Transverse colon (tissue), 4 donors: ENCODE data around the gene GALNT10. TPM values are rescaled to one million over a fixed set of nuclear protein-coding genes. Genes with fewer than 3 reads are reported as not detected.

Experiments used
- DNase-seq: peaks from one replicate; pipeline ENCODE4 v3.0.0-alpha.2; 2019
- H3K27ac ChIP-seq, 4 donors: fragments of 200-600 bp; sonication (generic); 2 replicates each; pipeline ENCODE4 v1.5.1; 2016 to 2018; ENCODE audit warnings: inconsistent platforms in 4 of 4
- H3K27me3 ChIP-seq: fragments of 200-600 bp; sonication (generic); 2 replicates; pipeline ENCODE4 v1.5.1; 2017; ENCODE audit warnings: inconsistent platforms
- H3K36me3 ChIP-seq, 4 donors: fragments of 200-600 bp; sonication (generic); 2 replicates each; pipeline ENCODE4 v1.5.1; 2017 to 2019; ENCODE audit warnings: inconsistent platforms in 4 of 4
- H3K4me1 ChIP-seq, 4 donors: fragments of 200-600 bp; sonication (generic); 2 replicates each; pipeline ENCODE4 v1.5.1; 2017 to 2020; ENCODE audit warnings: inconsistent platforms in 4 of 4
- H3K4me3 ChIP-seq, 4 donors: fragments of 200-600 bp; sonication (generic); 1 replicate in 1 of 4; 2 replicates in 3 of 4; pipeline versions ENCODE4 v1.5.1 to v1.6.1; 2017 to 2019; ENCODE audit warnings: inconsistent platforms in 4 of 4
- H3K9me3 ChIP-seq, 2 donors: fragments of 200-600 bp; sonication (generic); 2 replicates each; pipeline ENCODE4 v1.5.1; 2017 to 2019; ENCODE audit warnings: inconsistent platforms in 2 of 2
- CTCF ChIP-seq, 5 experiments: fragments of 200-600 bp in 3 of 5; fragments of 450-650 bp in 2 of 5; sonication (generic) in 3 of 5; IDR thresholded peaks; 1 replicate in 2 of 5; 2 replicates in 3 of 5; pipeline ENCODE4 v1.5.1; 2016 to 2017; ENCODE audit warnings: antibody characterized with exemption in 5 of 5, inconsistent platforms in 3 of 5, mild to moderate bottlenecking in 2 of 5, moderate library complexity in 1 of 5
- EP300 ChIP-seq: sonication (generic); formaldehyde crosslinking; IDR thresholded peaks from one replicate; pipeline ENCODE4 v1.6.1; 2017; ENCODE audit warnings: antibody characterized with exemption, low read depth
- POLR2A ChIP-seq: fragments of 450-650 bp; IDR thresholded peaks from one replicate; pipeline ENCODE4 v1.6.1; 2016; ENCODE audit warnings: antibody characterized with exemption, mild to moderate bottlenecking, moderate library complexity
- POLR2AphosphoS5 ChIP-seq, 3 donors: sonication (generic); formaldehyde crosslinking; IDR thresholded peaks; one replicate each; pipeline ENCODE4 v1.6.1; 2016; ENCODE audit warnings: antibody characterized with exemption in 3 of 3
- WGBS, 2 donors: methylation state at CpG; one replicate each; pipeline ENCODE4 v1.1.5; 2018; ENCODE audit warnings: low coverage in 1 of 2; 5-methylcytosine and 5-hydroxymethylcytosine counted together
- in situ Hi-C, 4 donors: fragments of 200-750 bp; cut with MboI; loops; one replicate each; pipeline versions ENCODE4 v1.15.0 to v1.15.1; 2017; ENCODE audit warnings: low sequenced_read_pairs in 3 of 4, low pct_ligation_motif_present in 1 of 4, low pct_unique_long_range_greater_than_20kb in 1 of 4
- intact Hi-C: fragments of 100-400 bp; cut with DNase I; formaldehyde crosslinking; loops from one replicate; pipeline ENCODE4 v1.15.1; 2023; ENCODE audit warnings: low total_unique reads
- total RNA-seq, 4 donors: library from RNA; depleted of rRNA; stranded (reverse); fragments of >200 nt; gene quantifications; one replicate each; pipeline ENCODE4 v1.1.0, GENCODE V29; 2016

Gene GALNT10
- total RNA-seq, 4 donors from 2014 or later: 18.7 to 142 (median 39.3) TPM

GRCh38 chr5:154324033-154324432 lies 133.5 kb downstream of the GALNT10 start:
- H3K27ac ChIP-seq: no peak overlapping the region
- intact Hi-C loops: no loop called here
- no peaks in the 10 kb centered on the region for H3K9me3 ChIP-seq
- in situ Hi-C loops: no loop called here
- no peaks in the 10 kb centered on the region for H3K36me3 ChIP-seq
- H3K4me1 ChIP-seq: no peaks in the 10 kb centered on the region
- H3K27me3 ChIP-seq: no peaks in the 10 kb centered on the region
- TF ChIP-seq POLR2AphosphoS5 (IDR thresholded peaks at IDR 0.05): no peak
- no peak for TF ChIP-seq EP300
- no peak for TF ChIP-seq CTCF (IDR thresholded peaks at IDR 0.05)
- TF ChIP-seq POLR2A: no peak
- H3K4me3 ChIP-seq: no peak overlapping the region
- WGBS, 2 donors: 100% methylated on average over 2 of the region's 2 CpGs; no CpG with 5 or more reads in 1 of the 2 donors
- DNase-seq: no peak

- Histone ChIP-seq H3K4me1 (no peaks in the 10 kb centered on the region), H3K4me3 (no peak overlapping the region), H3K36me3 (peaks cover 0 to 7% (median 0%) of the 10 kb centered on the region in 4 donors), H3K27me3 (no peaks in the 10 kb centered on the region), H3K9me3 (no peaks in the 10 kb centered on the region), H3K27ac (no peak overlapping the region)
- no peak for DNase-seq
- in situ Hi-C loops (no loop called here), intact Hi-C loops (no loop called here)
- WGBS, 2 donors: 83% methylated on average over 1 of the region's 1 CpG; no CpG with 5 or more reads in 1 of the 2 donors
- TF ChIP-seq POLR2A (no peak), CTCF (IDR thresholded peaks at IDR 0.05) (no peak), POLR2AphosphoS5 (IDR thresholded peaks at IDR 0.05) (no peak), EP300 (no peak)
Measured at GRCh38 chr5:154325566-154325965, 135.0 kb downstream of the GALNT10 start.

GRCh38 chr5:154329062-154329461 lies 138.5 kb downstream of the GALNT10 start:
- no peak overlapping the region for H3K27ac ChIP-seq
- intact Hi-C loops: no loop called here
- H3K36me3 ChIP-seq: peaks cover 0 to 7% (median 0%) of the 10 kb centered on the region in 4 donors
- no peak overlapping the region for H3K4me3 ChIP-seq
- 95 to 96% methylated on average over 2 to 3 of the region's 3 CpGs for WGBS, 2 donors
- no peak for TF ChIP-seq EP300
- no peak for TF ChIP-seq POLR2AphosphoS5 (IDR thresholded peaks at IDR 0.05)
- no peak for TF ChIP-seq CTCF (IDR thresholded peaks at IDR 0.05)
- TF ChIP-seq POLR2A: no peak
- no peaks in the 10 kb centered on the region for H3K4me1 ChIP-seq
- DNase-seq: no peak
- no peaks in the 10 kb centered on the region for H3K27me3 ChIP-seq
- in situ Hi-C loops: no loop called here
- H3K9me3 ChIP-seq: no peaks in the 10 kb centered on the region

GRCh38 chr5:154329519-154330040 lies 139.0 kb downstream of the GALNT10 start:
- Histone ChIP-seq H3K9me3 (no peaks in the 10 kb centered on the region), H3K4me3 (no peak overlapping the region), H3K27ac (no peak overlapping the region), H3K36me3 (peaks cover 0 to 7% (median 0%) of the 10 kb centered on the region in 4 donors), H3K27me3 (no peaks in the 10 kb centered on the region), H3K4me1 (no peaks in the 10 kb centered on the region)
- WGBS, 2 donors: 98 to 100% methylated on average over 1 to 14 of the region's 14 CpGs
- intact Hi-C loops: no loop called here
- in situ Hi-C loops: no loop called here
- DNase-seq: no peak
- TF ChIP-seq CTCF (IDR thresholded peaks at IDR 0.05) (no peak), POLR2A (no peak), EP300 (no peak), POLR2AphosphoS5 (IDR thresholded peaks at IDR 0.05) (no peak)
